Measurements from ENCODE around the gene MDM4. TPM values are rescaled to one million over a fixed set of nuclear protein-coding genes. Genes with fewer than 3 reads are reported as not detected.
A peak's percentile ranks its signal among the peaks of the same experiment; 100 is the strongest.

The MDM4 gene
- polyA plus RNA-seq, 2 of the 4 experiments (the other 2 are of a cell fraction) = 4.6 to 48.9 TPM

- Histone ChIP-seq H3K27ac (peak overlapping the region; percentile 78 to 89), H3K4me3 (peak overlapping the region; percentile 53), H3K4me1 (peaks cover 21% of the 10 kb centered on the region), H3K9me3 (no peaks in the 10 kb centered on the region), H3K4me2 (peak overlapping the region; percentile 96)
- ATAC-seq = peak; percentile 79 to 87
- ChIA-PET CTCF (interaction anchor here (0.9 to 20.5 kb wide), 15 partner anchors 9 to 301 kb away, joined by 3 to 530 read pairs (median 8); partner anchors contain the start of gene MDM4), POLR2A (interaction anchor here (1.3 to 4.0 kb wide), 5 partner anchors 9 to 129 kb away, joined by 6 to 87 read pairs (median 13); partner anchors contain the start of genes MDM4 and PIK3C2B)
- TF ChIP-seq TP53 (CRISPR knock-in tag; IDR thresholded peaks at IDR 0.05) = 0 out of 2 replicates have a peak, but pooled peaks have one; percentile 1
- no peak for TF ChIP-seq USF2 (IDR thresholded peaks at IDR 0.05)
- TF ChIP-seq FOXS1 (CRISPR knock-in tag; IDR thresholded peaks at IDR 0.05) = no peak; the same call in 1 of the 2 replicates
- peak; percentile 30; the same call in 1 of the 2 replicates for TF ChIP-seq GATA3 (IDR thresholded peaks at IDR 0.05; ENCODE audit: borderline replicate concordance)
- peak; percentile 95 to 100 for TF ChIP-seq CEBPB (IDR thresholded peaks at IDR 0.05)
- peak; percentile 49; the same call in 1 of the 2 replicates for TF ChIP-seq MAX (IDR thresholded peaks at IDR 0.05)
- no peak for TF ChIP-seq KDM1A (IDR thresholded peaks at IDR 0.05; ENCODE audit: low read depth)
- TF ChIP-seq SREBF2 (IDR thresholded peaks at IDR 0.05) = peak; percentile 84
- TF ChIP-seq FOSL2 (IDR thresholded peaks at IDR 0.05) = no peak
- peak; percentile 81 for TF ChIP-seq FOSL2 (CRISPR knock-in tag; IDR thresholded peaks at IDR 0.05)
- FAIRE-seq = no peak
- peak; percentile 35 to 93 for DNase-seq (ENCODE audit: low read depth in 1 of 2, low spot score in 1 of 2)
- 2% methylated on average over 13 of the region's 13 CpGs for WGBS (ENCODE audit: missing lambda C conversion rate)
Observed at GRCh38 chr1:204506969-204507316, 9.3 kb upstream of the MDM4 start.

GRCh38 chr1:204507317-204508105, 8.7 kb upstream of the MDM4 start:
- CTCF ChIA-PET = interaction anchor here (0.6 to 20.5 kb wide), 13 partner anchors 8 to 345 kb away, joined by 3 to 530 read pairs (median 12); partner anchors contain the start of gene MDM4
- no peaks in the 10 kb centered on the region for H3K9me3 ChIP-seq
- DNase-seq (ENCODE audit: low read depth in 1 of 2, low spot score in 1 of 2) (peak; percentile 44 to 89), ATAC-seq (peak; percentile 62 to 65), FAIRE-seq (no peak)
- POLR2A ChIA-PET = interaction anchor here (1.3 to 4.0 kb wide), 5 partner anchors 9 to 130 kb away, joined by 6 to 87 read pairs (median 13); partner anchors contain the start of genes MDM4 and PIK3C2B
- H3K4me3 ChIP-seq = peak overlapping the region; percentile 53
- peak overlapping the region; percentile 96 for H3K4me2 ChIP-seq
- TF ChIP-seq GATA3 (IDR thresholded peaks at IDR 0.05; ENCODE audit: borderline replicate concordance) = no peak
- TF ChIP-seq BCL3 (IDR thresholded peaks at IDR 0.05) = peak; percentile 32; the same call in 1 of the 3 replicates
- peak overlapping the region; percentile 78 to 89 for H3K27ac ChIP-seq
- WGBS (ENCODE audit: missing lambda C conversion rate) = 1% methylated on average over 22 of the region's 22 CpGs
- H3K4me1 ChIP-seq = peaks cover 21% of the 10 kb centered on the region

- DNase-seq (ENCODE audit: low read depth in 1 of 2, low spot score in 1 of 2) (no peak), FAIRE-seq (no peak), ATAC-seq (no peak)
- H3K9me3 ChIP-seq = no peaks in the 10 kb centered on the region
- no peak overlapping the region for H3K4me2 ChIP-seq
- ChIA-PET CTCF (interaction anchor here (1.0 to 20.5 kb wide), 9 partner anchors 9 to 347 kb away, joined by 3 to 530 read pairs (median 6); partner anchors contain the start of gene PIK3C2B), POLR2A (no interaction called here)
- no peak overlapping the region for H3K4me3 ChIP-seq
- 80% methylated on average over 9 of the region's 9 CpGs for WGBS (ENCODE audit: missing lambda C conversion rate)
- peak overlapping the region in 1 of 2 experiments; percentile 37; a peak in 1 of 6 replicates for H3K27ac ChIP-seq
- peaks cover 8% of the 10 kb centered on the region; the same call in 2 of the 3 replicates for H3K4me1 ChIP-seq
- no peak for TF ChIP-seq HEYL (CRISPR knock-in tag; IDR thresholded peaks at IDR 0.05)
- TF ChIP-seq GATA3 (IDR thresholded peaks at IDR 0.05; ENCODE audit: borderline replicate concordance) = no peak
- TF ChIP-seq ZC3H11A (IDR thresholded peaks at IDR 0.05) = no peak
- TF ChIP-seq BCL3 (IDR thresholded peaks at IDR 0.05) = no peak
- TF ChIP-seq MAZ (IDR thresholded peaks at IDR 0.05; ENCODE audit: borderline replicate concordance, low read depth, low read length) = no peak
- no peak for TF ChIP-seq NPAS2 (CRISPR knock-in tag; IDR thresholded peaks at IDR 0.05; ENCODE audit: borderline replicate concordance)
- TF ChIP-seq HDAC2 (IDR thresholded peaks at IDR 0.05) = no peak
- no peak for TF ChIP-seq HOXB5 (CRISPR knock-in tag; IDR thresholded peaks at IDR 0.05)
- no peak for TF ChIP-seq E2F6 (IDR thresholded peaks at IDR 0.05; ENCODE audit: borderline replicate concordance, low read depth)
- TF ChIP-seq HES2 (IDR thresholded peaks at IDR 0.05) = no peak
- TF ChIP-seq MYC (IDR thresholded peaks at IDR 0.05; ENCODE audit: borderline replicate concordance, low read length) = no peak
- no peak for TF ChIP-seq ESRRA (IDR thresholded peaks at IDR 0.05; ENCODE audit: borderline replicate concordance, low read length)
- no peak for TF ChIP-seq HOXA7 (CRISPR knock-in tag; IDR thresholded peaks at IDR 0.05)
- TF ChIP-seq TFCP2L1 (CRISPR knock-in tag; IDR thresholded peaks at IDR 0.05) = no peak
- TF ChIP-seq EHF (CRISPR knock-in tag; IDR thresholded peaks at IDR 0.05) = no peak
- TF ChIP-seq ATOH8 (CRISPR knock-in tag; IDR thresholded peaks at IDR 0.05; ENCODE audit: low read depth) = no peak
- TF ChIP-seq FOSL2 (IDR thresholded peaks at IDR 0.05) = no peak
- no peak for TF ChIP-seq FOSL2 (CRISPR knock-in tag; IDR thresholded peaks at IDR 0.05)
Observed at GRCh38 chr1:204509186-204509635, 7.0 kb upstream of the MDM4 start.

All from A549 (cell line).